GM12892 (cell line): Measurements from ENCODE around the gene CDH2.

Experiments
- POLR2A ChIP-seq: IDR thresholded peaks from 2 replicates; pipeline ENCODE4 v1.6.1; 2011; ENCODE audit warnings: low read depth, low read length, control low read depth
- POLR2AphosphoS5 ChIP-seq: IDR thresholded peaks from 2 replicates; pipeline ENCODE4 v1.6.1; 2011; ENCODE audit warnings: low read depth, low read length, control low read depth
- TAF1 ChIP-seq: IDR thresholded peaks from 2 replicates; pipeline ENCODE4 v1.6.1; 2011; ENCODE audit warnings: low read depth, mild to moderate bottlenecking, control low read depth, low read length, borderline replicate concordance

DNA sequence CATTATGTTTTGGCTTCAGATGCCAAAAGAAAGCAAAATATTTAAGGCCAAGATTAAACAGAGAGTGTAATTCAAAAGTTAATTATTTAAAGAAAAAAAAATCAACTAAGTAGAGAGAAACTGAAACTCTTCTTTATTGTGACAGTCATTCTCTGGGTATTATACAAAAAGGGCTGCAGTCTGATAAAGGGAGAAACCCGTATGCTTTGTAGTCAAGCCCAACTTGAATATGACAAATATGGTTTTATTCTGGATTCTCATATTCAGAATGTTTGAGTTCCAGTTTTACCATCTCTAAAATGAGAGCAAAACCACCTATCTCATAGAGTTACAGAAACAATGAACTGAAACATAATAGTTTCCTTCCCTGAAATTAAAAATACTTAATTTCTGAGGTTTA lies 8.2 kb downstream of the CDH2 start:
- no peak for TF ChIP-seq TAF1
- no peak for TF ChIP-seq POLR2A
- TF ChIP-seq POLR2AphosphoS5 = no peak
